Mucosa of gallbladder (tissue), 1 donor: ENCODE data around the gene PPP1R26. TPM values are rescaled to one million over a fixed set of nuclear protein-coding genes. Genes with fewer than 3 reads are reported as not detected.

ENCODE experiments used
- DNase-seq: peaks from one replicate; pipeline ENCODE4 v3.0.0-alpha.2; 2020; ENCODE audit warnings: low spot score
- total RNA-seq: library from RNA; stranded (reverse); gene quantifications from one replicate; pipeline ENCODE4 v1.2.1, GENCODE V29; 2021
- donor health status: DM: no; HTN: no; CAD: no.

The PPP1R26 gene
- total RNA-seq, 1 donor from 2014 or later: 23.3 TPM

DNA sequence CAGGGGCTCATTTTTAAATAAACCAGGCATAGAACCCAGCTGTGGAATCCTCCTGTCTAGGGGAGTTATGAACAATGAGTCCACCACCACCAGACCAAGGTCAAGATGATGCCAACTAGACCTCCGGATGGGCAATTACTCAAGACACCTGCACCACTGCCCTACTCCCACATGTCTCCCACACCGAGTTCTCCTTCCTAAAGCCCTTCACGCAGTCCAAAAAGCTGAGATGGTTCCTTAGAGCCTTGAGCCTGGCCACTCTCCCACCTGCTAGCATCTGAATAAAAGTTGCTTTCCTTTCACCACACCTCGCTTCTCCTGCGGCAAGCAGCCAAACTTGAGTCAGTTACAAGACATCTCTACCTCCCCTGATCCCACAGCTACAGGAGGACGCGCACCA is 15.4 kb upstream of the PPP1R26 start:
- no peak for DNase-seq

GRCh38 chr9:135468854-135469521 is 10.6 kb upstream of the PPP1R26 start:
- DNase-seq: peak; percentile 49

DNA sequence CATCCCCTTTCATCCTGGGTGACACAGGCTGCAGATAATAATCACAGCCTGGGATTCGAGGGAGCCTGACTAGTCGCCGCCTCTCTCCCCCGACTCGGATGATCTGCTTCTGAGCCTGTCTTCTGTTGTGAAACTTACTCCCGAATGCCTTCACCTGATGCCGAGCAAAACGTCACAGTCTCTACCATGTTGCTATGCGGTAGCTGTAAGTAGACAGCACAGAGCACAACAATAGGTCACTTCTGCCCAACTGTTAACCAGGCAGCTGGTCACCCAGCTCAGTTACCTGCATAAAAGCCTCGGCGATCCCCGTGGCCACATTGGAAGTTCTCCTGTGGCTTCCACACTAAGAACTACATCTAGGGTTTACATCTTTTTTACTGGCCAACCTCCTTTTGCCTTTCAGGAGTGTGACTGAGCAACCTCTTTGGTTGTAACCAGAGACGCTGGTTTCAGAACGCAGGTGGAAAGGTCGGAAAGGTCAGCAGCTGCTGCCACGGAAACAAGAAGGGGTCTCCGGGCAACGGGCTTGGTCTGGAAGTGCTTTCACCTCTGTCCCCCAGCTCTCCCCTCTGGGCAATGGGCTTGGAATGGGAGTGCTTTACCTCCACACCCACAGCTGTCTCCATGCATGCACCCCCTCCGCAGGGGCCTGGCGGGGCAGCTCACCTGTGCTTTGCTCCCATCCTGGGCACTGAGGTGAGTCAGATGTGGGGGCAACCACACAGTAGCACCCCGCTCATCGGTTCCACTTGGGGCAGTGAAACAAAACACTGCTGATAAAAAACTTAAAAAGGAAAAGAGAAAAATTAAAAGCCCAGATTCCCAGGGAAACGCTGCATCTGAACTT is 7.6 kb upstream of the PPP1R26 start:
- no peak for DNase-seq

DNA sequence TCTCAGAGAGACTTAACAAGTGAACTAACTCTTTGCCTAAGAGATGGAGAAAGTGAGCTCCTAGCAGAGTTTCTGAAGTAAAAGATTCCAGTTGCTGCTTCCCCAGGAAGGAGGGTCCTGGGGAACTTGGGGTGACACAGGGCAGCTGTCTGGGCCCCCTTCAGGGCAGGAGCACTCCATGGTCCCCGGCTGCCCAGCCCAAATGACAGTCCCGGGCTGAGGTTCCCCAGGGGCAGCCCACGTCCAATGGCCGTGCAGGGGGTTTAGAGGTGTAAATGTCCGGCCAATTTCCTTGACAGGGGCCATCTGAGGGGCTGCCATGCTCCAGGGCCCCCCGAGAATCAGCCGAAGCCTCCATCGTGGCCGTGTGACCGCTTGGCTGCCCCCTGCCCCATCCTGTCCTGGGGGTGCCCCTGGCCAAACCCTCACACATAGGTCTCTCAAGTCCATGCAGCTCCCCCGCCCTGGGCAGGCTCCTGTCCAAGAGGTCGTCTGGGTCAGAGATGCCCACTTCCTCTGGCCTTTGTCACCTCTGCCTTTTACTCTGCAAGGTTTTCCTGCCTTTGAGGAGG is 5.5 kb upstream of the PPP1R26 start:
- no peak for DNase-seq

DNA sequence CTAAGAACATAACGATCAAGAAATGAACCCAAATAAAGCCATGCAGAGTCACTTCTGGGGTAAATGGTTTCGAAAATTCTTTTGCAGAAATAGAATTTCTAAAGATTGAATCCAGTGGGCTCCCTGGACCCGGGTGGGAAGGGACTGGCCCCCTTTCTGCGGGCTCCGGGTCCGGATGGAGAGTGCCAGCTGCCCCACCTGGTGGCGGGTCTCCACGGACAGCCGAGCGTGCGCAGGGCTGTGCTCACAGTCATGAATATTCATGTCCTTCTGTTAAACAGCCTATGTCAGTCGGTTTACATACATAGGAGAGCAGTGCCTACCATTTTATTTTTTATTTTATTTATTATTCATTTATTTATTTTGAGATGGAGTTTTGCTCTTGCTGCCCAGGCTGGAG is 4.7 kb upstream of the PPP1R26 start:
- no peak for DNase-seq

- DNase-seq: no peak
These were observed 2.8 kb upstream of the PPP1R26 start for GRCh38 chr9:135476561-135477355.

DNA sequence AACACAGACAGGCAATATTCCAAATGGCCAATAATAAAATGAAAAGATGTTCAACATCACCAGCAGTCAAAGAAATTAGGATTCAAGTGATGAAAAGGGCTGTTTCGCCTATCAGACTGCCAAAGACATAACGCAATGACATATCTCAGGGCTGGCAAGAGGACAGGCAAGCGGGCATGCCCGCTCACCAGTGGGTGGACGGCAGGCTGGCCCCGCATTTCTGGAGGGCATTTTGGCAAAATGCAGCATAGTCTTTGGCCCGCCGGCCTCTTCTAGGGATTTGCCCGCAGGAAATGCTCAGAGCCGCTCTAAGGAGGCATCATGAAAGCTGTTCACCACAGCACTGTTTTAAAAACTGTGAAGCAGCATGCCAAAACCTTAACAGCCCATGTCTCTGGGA is 1.4 kb upstream of the PPP1R26 start:
- no peak for DNase-seq

GRCh38 chr9:135478829-135479468 is 633 bp upstream of the PPP1R26 start:
- DNase-seq: peak; percentile 47

DNA sequence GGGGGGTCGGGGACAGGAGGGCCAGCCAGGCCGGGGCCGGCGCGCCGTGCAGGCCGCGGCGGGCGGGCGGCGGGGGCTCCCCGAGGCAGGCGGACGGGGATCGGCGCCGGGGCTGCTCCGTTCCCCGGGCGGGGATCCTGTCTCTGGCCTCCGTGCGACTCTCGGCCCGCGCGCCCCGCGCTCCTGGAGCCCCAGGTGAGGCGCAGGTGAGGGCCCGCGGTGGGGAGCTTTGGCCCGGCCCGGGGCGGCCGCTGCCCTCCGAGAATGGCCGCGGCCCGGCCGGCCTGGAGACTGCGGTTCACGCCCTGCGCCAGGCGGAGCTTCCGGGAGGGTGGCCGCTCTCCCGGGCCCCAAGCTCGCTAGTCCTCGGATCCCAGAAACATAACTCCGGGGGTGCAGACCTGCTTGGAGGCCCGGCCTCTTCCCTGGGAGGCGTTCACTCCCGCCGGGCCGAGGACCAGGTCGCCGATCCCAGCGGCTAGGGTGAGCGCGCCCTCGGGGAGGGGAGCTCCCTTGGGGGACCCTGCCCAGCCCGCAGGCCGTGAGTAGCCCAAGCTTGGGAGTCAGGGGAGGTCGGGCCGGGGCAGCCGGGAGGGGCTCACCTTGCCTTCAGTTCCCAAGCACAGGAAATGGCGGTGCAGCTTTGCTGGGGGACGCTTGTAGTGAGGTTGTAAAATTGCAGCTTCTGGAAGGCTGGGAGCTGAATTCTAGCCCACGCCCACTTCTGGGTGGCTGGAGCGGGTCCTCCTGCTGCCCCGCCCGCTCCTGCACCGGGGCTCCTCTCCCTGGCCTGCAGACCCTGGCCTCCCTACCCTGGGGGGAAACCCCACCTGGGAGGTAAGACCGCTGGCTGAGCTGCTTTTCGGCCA is 723 bp downstream of the PPP1R26 start:
- no peak for DNase-seq

DNA sequence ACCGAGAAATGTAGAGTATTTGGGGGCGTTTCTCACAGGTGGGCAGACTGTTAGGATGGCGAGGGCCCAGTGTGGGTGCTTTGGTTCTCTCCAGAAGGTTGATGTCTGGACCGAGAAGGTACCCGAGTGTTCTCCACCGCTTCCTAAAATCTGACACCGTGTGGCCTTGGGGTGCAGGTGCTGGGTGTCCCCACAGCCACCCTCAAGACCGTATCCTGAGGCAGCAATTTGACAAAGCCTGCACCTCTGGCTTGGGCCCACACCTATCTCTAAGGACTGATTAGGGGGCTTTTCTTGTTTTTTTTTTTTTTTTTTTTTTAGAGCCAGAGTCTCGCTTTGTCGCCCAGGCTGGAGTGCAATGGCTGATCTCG is 1.3 kb downstream of the PPP1R26 start:
- DNase-seq: no peak

- no peak for DNase-seq
These were observed 2.6 kb downstream of the PPP1R26 start for GRCh38 chr9:135482015-135482754.

- DNase-seq: no peak
These were observed 5.1 kb downstream of the PPP1R26 start for GRCh38 chr9:135484460-135485277.

DNA sequence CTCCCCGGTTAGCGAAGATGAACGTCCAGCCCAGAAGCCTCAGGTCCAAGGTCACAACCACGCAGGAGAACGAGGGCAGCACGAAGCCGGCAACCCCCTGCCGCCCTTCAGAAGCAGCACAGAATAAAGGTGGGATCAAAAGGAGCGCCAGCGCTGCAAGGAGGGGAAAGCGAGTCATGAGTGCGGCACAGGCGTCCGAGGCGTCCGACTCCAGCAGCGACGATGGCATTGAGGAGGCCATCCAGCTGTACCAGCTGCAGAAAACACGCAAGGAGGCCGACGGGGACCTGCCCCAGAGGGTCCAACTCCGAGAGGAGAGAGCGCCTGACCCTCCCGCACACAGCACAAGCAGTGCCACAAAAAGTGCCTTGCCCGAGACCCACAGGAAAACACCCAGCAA is 5.8 kb downstream of the PPP1R26 start:
- DNase-seq: no peak

GRCh38 chr9:135485832-135486231 is 6.2 kb downstream of the PPP1R26 start:
- no peak for DNase-seq

DNA sequence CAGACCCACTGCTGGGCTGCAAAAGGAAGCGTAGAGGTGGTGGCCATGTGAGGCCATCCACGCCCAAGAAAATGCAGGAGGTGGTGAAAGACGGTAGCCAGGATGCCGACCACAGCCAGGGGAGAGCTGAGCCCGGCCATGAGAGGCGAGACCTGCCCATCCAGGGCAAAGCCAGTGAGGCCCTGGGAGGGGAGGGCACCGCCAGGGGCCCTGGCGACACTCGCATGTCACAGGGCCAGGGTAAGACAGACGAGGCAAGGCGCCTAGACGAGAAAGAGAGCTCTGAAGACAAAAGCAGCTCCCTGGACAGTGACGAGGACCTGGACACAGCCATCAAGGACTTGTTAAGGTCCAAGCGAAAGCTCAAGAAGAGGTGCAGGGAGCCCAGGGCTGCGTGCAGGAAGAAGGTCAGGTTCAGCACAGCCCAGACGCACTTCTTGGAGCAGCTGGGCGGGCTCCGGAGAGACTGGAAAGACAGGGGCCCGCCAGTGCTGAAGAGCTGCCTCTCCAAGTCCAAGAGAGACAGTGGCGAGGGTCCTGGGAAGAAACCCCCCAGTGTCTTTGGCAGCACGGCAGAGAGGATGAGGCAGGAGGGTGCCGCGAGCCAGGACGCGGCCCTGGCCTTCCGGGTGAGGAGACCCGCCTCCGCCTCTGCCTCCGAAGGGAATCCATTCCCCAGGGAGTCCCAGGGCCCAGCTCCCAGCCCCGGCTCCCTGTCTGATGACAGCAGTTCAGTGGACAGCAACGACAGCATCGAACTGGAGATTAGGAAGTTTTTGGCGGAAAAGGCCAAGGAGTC is 6.9 kb downstream of the PPP1R26 start:
- DNase-seq: no peak

DNA sequence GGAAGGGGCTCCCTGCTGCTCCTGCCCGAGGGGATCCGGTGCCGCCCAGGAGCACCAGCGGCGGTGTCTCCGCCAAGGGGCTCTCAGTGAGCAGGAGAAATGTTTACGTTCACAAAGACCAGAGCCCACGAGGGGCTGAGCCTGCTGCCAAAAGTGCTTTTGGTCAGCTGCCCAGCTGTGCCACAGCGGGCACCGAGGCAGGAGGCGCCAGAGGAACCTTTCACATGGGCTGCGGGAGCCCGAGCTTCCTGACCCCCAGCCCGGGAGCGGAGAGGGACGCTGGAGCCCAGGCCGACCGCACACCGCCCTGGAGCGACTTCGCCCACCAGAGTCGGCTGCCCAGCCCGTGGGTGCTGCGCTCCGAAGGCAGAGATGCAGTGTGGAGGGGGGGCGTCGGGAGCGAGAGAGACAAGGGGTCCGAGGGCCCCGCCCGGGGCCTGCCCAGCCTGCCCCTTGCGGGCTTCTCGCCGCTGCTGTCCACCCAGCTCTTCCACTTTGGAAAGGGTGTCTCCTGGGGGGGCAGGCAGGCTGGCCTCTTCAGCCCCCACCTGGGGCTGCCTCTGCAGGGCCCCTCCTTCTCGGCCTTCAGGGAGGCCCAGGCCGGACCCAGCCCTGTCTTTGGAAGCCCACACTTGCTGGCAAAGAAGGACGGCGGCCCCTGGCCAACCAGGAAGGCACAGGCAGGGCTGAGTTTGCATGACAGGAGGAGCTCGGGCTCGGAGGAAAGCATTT is 7.9 kb downstream of the PPP1R26 start:
- no peak for DNase-seq

DNA sequence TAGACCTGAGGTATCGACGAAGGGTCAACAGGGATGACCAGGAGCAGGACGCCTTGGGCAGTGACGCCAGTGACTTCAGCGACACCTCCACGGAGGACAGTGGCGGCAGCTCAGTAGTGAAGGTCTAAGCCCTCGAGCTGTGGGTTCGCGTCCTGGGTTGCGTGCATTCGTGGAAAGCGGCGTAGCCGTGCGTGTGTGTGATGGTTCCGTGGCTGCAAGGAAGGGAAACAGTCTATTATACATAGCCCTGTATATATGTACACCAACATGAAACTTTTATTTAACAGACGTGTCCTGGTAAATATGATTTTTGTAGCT is 8.4 kb downstream of the PPP1R26 start:
- no peak for DNase-seq

DNA sequence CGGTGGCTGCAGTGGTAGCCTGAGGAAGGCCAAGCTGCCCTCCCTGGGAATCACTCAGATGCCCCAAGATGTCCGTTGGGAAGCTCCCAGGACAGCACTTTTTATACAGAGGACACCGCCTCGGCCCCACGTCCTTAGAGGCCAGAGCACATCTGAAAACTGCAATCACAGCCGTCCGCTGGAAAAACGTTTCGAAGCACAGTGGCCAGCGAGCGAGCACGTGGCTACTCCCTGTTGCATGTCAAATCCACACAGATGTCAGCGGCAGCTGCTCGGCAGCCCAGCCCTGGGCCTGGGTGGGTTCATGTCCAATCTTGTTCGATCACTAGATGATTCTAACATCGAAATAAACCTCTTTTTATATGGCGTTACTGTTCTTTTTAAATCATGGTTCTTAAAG is 8.9 kb downstream of the PPP1R26 start:
- DNase-seq: no peak
